Fibroblast of lung (primary cell): Measurements from ENCODE around the gene MBOAT7. TPM values are rescaled to one million over a fixed set of nuclear protein-coding genes. Genes with fewer than 3 reads are reported as not detected.

Experiments
- DNase-seq, 2 donors: peaks; one replicate each; pipeline versions ENCODE4 v3.0.0 to v3.0.0-alpha.2; 2010; ENCODE audit warnings: low read depth in 2 of 2
- H2AFZ ChIP-seq: 2 replicates; pipeline ENCODE4 v1.5.1; 2012; ENCODE audit warnings: low read length, control low read depth, inconsistent platforms
- H3K27ac ChIP-seq: 2 replicates; pipeline ENCODE4 v1.5.1; 2011; ENCODE audit warnings: low read length, control low read depth; ENCODE audit not compliant: insufficient read depth
- H3K27me3 ChIP-seq: 2 replicates; pipeline ENCODE4 v1.5.1; 2011; ENCODE audit warnings: mild to moderate bottlenecking, low read length; ENCODE audit not compliant: control insufficient read depth, insufficient read depth
- H3K36me3 ChIP-seq: 2 replicates; pipeline ENCODE4 v1.5.1; 2011; ENCODE audit warnings: low read length; ENCODE audit not compliant: control insufficient read depth, insufficient read depth
- H3K4me1 ChIP-seq: 2 replicates; pipeline ENCODE4 v1.5.1; 2011; ENCODE audit warnings: low read length; ENCODE audit not compliant: control insufficient read depth, insufficient read depth; ENCODE audit errors: extremely low read depth
- H3K4me2 ChIP-seq: 2 replicates; pipeline ENCODE4 v1.5.1; 2011; ENCODE audit warnings: low read length, control low read depth; ENCODE audit not compliant: insufficient read depth; ENCODE audit errors: extremely low read depth
- H3K4me3 ChIP-seq, 4 experiments: fragments of 200-600 bp in 1 of 4; sonication (generic) in 1 of 4; replicated peaks in 1 of 4; 2 replicates each; pipeline ENCODE4 v1.5.1; 2011 to 2016; ENCODE audit warnings: low read length in 4 of 4, low read depth in 3 of 4, mild to moderate bottlenecking in 3 of 4, control low read depth in 2 of 4, inconsistent platforms in 1 of 4, mixed read lengths in 1 of 4; ENCODE audit not compliant: insufficient read depth in 1 of 4; ENCODE audit errors: control extremely low read depth in 1 of 4
- H3K79me2 ChIP-seq: 2 replicates; pipeline ENCODE4 v1.5.1; 2012; ENCODE audit warnings: mild to moderate bottlenecking, low read length, inconsistent platforms; ENCODE audit not compliant: control insufficient read depth, insufficient read depth
- H3K9ac ChIP-seq: 2 replicates; pipeline ENCODE4 v1.5.1; 2011; ENCODE audit warnings: mild to moderate bottlenecking, low read length, control low read depth; ENCODE audit not compliant: insufficient read depth
- H3K9me3 ChIP-seq: 2 replicates; pipeline ENCODE4 v1.5.1; 2012; ENCODE audit warnings: low read depth, low read length; ENCODE audit not compliant: control insufficient read depth, insufficient read depth
- H4K20me1 ChIP-seq: 2 replicates; pipeline ENCODE4 v1.5.1; 2011; ENCODE audit warnings: low read length; ENCODE audit not compliant: control insufficient read depth, insufficient read depth; ENCODE audit errors: extremely low read depth
- EZH2 ChIP-seq: IDR thresholded peaks from 2 replicates; pipeline ENCODE4 v1.5.1; 2012; ENCODE audit warnings: low read length, control low read depth, mild to moderate bottlenecking; ENCODE audit errors: missing control alignments
- polyA plus RNA-seq, 2 donors: library from polyadenylated mRNA; depleted of rRNA in 1 of 2; stranded (reverse) in 1 of 2; unstranded in 1 of 2; fragments of >200 nt; gene quantifications; 2 replicates each; pipeline ENCODE4 v1.2.1, GENCODE V29; 2011 to 2012; ENCODE audit warnings: missing spikeins in 1 of 2
- total RNA-seq: library from RNA; depleted of rRNA; stranded (reverse); fragments of >200 nt; gene quantifications from 2 replicates; pipeline ENCODE4 v1.2.1, GENCODE V29; 2014
- TF ChIP-seq, protein P1 (sequence below), 2 donors: IDR thresholded peaks in 1 of 2; conservative IDR thresholded peaks in 1 of 2; 1 replicate in 1 of 2; 2 replicates in 1 of 2; pipeline ENCODE4 v1.5.1; 2011 to 2012; ENCODE audit warnings: low read length in 2 of 2, control low read depth in 1 of 2, inconsistent platforms in 1 of 2, low read depth in 1 of 2, mild to moderate bottlenecking in 1 of 2

The MBOAT7 gene
- total and polyA plus RNA-seq, 2 donors (not counting 1 experiment from before 2014, with no cell fraction given), result 28.6 to 41.1 TPM

DNA sequence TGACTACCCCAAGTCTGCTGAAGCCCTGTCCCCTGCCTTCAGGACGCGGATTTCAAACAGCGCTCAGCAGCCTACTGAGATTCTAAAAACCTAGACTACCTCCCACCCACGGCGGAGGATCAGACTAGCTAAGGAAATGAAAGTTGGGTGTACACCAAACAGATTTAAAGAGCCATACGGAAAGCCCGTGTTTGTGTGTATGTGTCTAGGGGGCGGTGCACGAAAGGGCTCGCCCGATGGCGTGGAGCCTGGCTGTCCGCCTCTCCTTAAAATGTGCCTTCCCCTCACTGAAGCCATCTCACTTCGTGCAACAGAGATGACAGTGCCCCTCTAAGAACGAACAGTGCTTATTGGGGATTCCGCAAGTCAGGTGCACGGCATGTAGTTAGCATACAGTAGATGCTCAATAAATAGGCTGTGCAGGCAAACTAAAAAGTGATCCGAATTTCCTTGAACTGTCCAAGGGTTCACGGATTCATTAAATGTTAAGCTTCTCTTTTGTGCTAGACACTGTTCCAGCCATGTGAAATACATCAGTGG is 30.5 kb downstream of the MBOAT7 start:
- Histone ChIP-seq H3K9ac (peak overlapping the region; percentile 99), H4K20me1 (no peaks in the 10 kb centered on the region), H3K27me3 (no peaks in the 10 kb centered on the region), H2AFZ (peak overlapping the region; percentile 92), H3K36me3 (peaks cover 21% of the 10 kb centered on the region), H3K4me1 (peaks cover 16% of the 10 kb centered on the region), H3K9me3 (no peaks in the 10 kb centered on the region), H3K4me2 (peak overlapping the region; percentile 97), H3K79me2 (peaks cover 8% of the 10 kb centered on the region), H3K27ac (peak overlapping the region; percentile 98), H3K4me3 (peak overlapping the region; percentile 67 to 98 (median 93))
- DNase-seq, result no peak
- no peak for TF ChIP-seq EZH2
- TF ChIP-seq, protein P1, sequence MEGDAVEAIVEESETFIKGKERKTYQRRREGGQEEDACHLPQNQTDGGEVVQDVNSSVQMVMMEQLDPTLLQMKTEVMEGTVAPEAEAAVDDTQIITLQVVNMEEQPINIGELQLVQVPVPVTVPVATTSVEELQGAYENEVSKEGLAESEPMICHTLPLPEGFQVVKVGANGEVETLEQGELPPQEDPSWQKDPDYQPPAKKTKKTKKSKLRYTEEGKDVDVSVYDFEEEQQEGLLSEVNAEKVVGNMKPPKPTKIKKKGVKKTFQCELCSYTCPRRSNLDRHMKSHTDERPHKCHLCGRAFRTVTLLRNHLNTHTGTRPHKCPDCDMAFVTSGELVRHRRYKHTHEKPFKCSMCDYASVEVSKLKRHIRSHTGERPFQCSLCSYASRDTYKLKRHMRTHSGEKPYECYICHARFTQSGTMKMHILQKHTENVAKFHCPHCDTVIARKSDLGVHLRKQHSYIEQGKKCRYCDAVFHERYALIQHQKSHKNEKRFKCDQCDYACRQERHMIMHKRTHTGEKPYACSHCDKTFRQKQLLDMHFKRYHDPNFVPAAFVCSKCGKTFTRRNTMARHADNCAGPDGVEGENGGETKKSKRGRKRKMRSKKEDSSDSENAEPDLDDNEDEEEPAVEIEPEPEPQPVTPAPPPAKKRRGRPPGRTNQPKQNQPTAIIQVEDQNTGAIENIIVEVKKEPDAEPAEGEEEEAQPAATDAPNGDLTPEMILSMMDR (conservative IDR thresholded peaks at IDR 0.05 in 1 of 2, IDR thresholded peaks at IDR 0.05 in 1 of 2; ENCODE audit: low read depth in 1 of 2, low read length in 2 of 2), result no peak

DNA sequence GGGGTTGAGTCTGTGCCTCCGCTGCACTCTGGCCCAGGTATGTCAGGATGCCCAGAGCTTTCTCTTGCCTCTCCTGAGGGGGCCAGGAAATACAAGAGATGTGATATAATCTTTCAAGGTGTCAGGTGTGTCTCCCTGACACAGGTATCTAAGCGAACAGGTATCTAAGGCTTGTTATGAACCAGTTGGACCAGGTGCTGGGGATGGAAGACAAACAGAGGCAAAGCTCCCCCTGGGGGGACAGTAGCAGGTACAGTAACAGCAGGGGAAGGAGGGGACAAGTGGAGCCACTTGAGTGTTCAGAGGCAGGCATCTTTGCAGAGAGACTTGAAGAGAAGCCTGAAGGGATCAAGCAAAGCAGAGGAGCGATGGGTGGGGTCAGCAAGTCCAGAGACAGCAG is 32.4 kb downstream of the MBOAT7 start:
- Histone ChIP-seq H2AFZ (no peak overlapping the region), H4K20me1 (no peaks in the 10 kb centered on the region), H3K79me2 (peaks cover 8% of the 10 kb centered on the region), H3K9ac (no peak overlapping the region), H3K4me1 (peaks cover 22% of the 10 kb centered on the region), H3K9me3 (no peaks in the 10 kb centered on the region), H3K36me3 (peaks cover 37% of the 10 kb centered on the region), H3K27ac (no peak overlapping the region), H3K27me3 (no peaks in the 10 kb centered on the region), H3K4me2 (no peak overlapping the region), H3K4me3 (no peak overlapping the region)
- TF ChIP-seq EZH2, result no peak
- TF ChIP-seq, protein P1 (conservative IDR thresholded peaks at IDR 0.05 in 1 of 2, IDR thresholded peaks at IDR 0.05 in 1 of 2; ENCODE audit: low read depth in 1 of 2, low read length in 2 of 2), result no peak
- DNase-seq, result no peak

DNA sequence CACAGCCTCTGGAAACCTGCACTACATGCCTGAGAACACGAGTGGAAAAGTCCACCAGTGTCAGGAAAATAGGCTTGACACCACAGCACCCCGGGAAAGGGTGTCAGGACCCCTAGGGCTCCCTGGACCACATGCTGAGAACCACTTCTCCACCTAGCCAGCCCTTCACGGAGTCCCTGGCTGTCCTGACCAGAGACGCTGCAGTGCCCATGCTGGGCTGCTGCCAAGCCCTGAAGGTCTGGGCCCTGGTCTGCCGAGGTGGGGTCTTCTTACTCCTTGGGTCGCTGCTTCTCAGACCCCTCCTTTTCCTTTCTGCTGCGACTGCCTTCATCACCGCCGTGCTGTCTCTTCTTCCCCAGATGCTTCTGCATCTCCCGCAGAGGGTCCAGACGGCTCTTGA is 32.9 kb downstream of the MBOAT7 start:
- H2AFZ ChIP-seq, result no peak overlapping the region
- H3K4me2 ChIP-seq, result no peak overlapping the region
- TF ChIP-seq EZH2, result no peak
- TF ChIP-seq, protein P1 (conservative IDR thresholded peaks at IDR 0.05 in 1 of 2, IDR thresholded peaks at IDR 0.05 in 1 of 2; ENCODE audit: low read depth in 1 of 2, low read length in 2 of 2), result no peak

More for the DNA sequence above, 32.9 kb downstream of the MBOAT7 start:
- Histone ChIP-seq H3K9ac (no peak overlapping the region), H3K36me3 (peaks cover 40% of the 10 kb centered on the region), H3K4me3 (no peak overlapping the region), H3K79me2 (peaks cover 8% of the 10 kb centered on the region), H3K4me1 (peaks cover 22% of the 10 kb centered on the region), H4K20me1 (no peaks in the 10 kb centered on the region), H3K27ac (no peak overlapping the region), H3K9me3 (no peaks in the 10 kb centered on the region), H3K27me3 (no peaks in the 10 kb centered on the region)
- DNase-seq, result no peak
